HepG2 (cell line): ENCODE data around the gene PDK2. TPM values are rescaled to one million over a fixed set of nuclear protein-coding genes. Genes with fewer than 3 reads are reported as not detected.

Source experiments
- HNF4A ChIP-seq: sonication (generic); formaldehyde crosslinking; IDR thresholded peaks from 2 replicates; pipeline ENCODE4 v1.4.0; 2020; ENCODE audit warnings: missing genetic modification reagents
- HNRNPK ChIP-seq: fragments of 200-400 bp; formaldehyde crosslinking; IDR thresholded peaks from 2 replicates; pipeline ENCODE4 v1.6.1; 2018; ENCODE audit warnings: low read length, low read depth, moderate library complexity, mild to moderate bottlenecking; ENCODE audit not compliant: poor library complexity, severe bottlenecking
- MEIS1 ChIP-seq: sonication (generic); formaldehyde crosslinking; IDR thresholded peaks from 2 replicates; pipeline ENCODE4 v1.9.0; 2021; ENCODE audit warnings: mild to moderate bottlenecking, missing genetic modification reagents, moderate library complexity, borderline replicate concordance
- MIER3 ChIP-seq: IDR thresholded peaks from 2 replicates; pipeline ENCODE4 v1.6.1; 2016; ENCODE audit warnings: missing compliant biosample characterization, borderline replicate concordance
- MXD4 ChIP-seq: IDR thresholded peaks from 2 replicates; pipeline ENCODE4 v1.6.1; 2016; ENCODE audit warnings: mild to moderate bottlenecking, missing biosample characterization, missing genetic modification reagents
- NR1H2 ChIP-seq: sonication (generic); formaldehyde crosslinking; IDR thresholded peaks from 2 replicates; pipeline ENCODE4 v1.8.1; 2022; ENCODE audit warnings: low read depth, missing genetic modification reagents, borderline replicate concordance
- PCBP1 ChIP-seq: fragments of 200-400 bp; formaldehyde crosslinking; IDR thresholded peaks from 2 replicates; pipeline ENCODE4 v1.6.1; 2017; ENCODE audit warnings: mild to moderate bottlenecking, low read depth, low read length, borderline replicate concordance
- RARA ChIP-seq: IDR thresholded peaks from 2 replicates; pipeline ENCODE4 v1.6.1; 2016; ENCODE audit warnings: missing genetic modification reagents, missing compliant biosample characterization
- SNAPC4 ChIP-seq: sonication (generic); formaldehyde crosslinking; IDR thresholded peaks from 2 replicates; pipeline ENCODE4 v1.4.0; 2020; ENCODE audit warnings: mild to moderate bottlenecking, missing genetic modification reagents
- TEAD3 ChIP-seq: optimal IDR thresholded peaks from 2 replicates; pipeline ENCODE3; 2016; ENCODE audit warnings: borderline replicate concordance
- TMF1 ChIP-seq: sonication (generic); formaldehyde crosslinking; IDR thresholded peaks from 2 replicates; pipeline ENCODE4 v1.8.1; 2022; ENCODE audit warnings: low read depth, missing genetic modification reagents
- ZNF574 ChIP-seq: sonication (generic); formaldehyde crosslinking; IDR thresholded peaks from 2 replicates; pipeline ENCODE4 v1.4.0; 2020; ENCODE audit warnings: missing genetic modification reagents
- ZNF773 ChIP-seq: sonication (generic); formaldehyde crosslinking; IDR thresholded peaks from 2 replicates; pipeline ENCODE4 v1.4.0; 2020; ENCODE audit warnings: missing genetic modification reagents, borderline replicate concordance
- polyA plus RNA-seq, 8 experiments: library from polyadenylated mRNA; depleted of rRNA in 3 of 8; stranded (reverse) in 7 of 8; unstranded in 1 of 8; fragments of >200 nt; fragmentation: Illumina TruSeq in 4 of 8; extraction: Trizol in 4 of 8; gene quantifications; 2 replicates each; pipeline versions ENCODE4 v1.2.1 to v1.2.3, GENCODE V29; 2011 to 2016; ENCODE audit warnings: low read depth in 4 of 8, missing spikeins in 1 of 8, mixed read lengths in 1 of 8; ENCODE audit not compliant: insufficient read depth in 1 of 8
- total RNA-seq, 5 experiments: library from RNA; depleted of rRNA; stranded (reverse); fragments of >200 nt; fragmentation: Illumina TruSeq; extraction: Trizol; gene quantifications; 2 replicates each; pipeline ENCODE4 v1.2.3, GENCODE V29; 2016; ENCODE audit warnings: low read depth in 1 of 5
- TF ChIP-seq, protein P1 (sequence below): sonication (generic); formaldehyde crosslinking; IDR thresholded peaks from 2 replicates; pipeline ENCODE4 v1.5.1; 2020; ENCODE audit warnings: mild to moderate bottlenecking, missing genetic modification reagents, moderate library complexity

Gene PDK2
- total and polyA plus RNA-seq, 2 of the 13 experiments (the other 11 are each of a cell fraction or from before 2014, with no cell fraction given) = 18.5 to 59.7 TPM

GRCh38 chr17:50101346-50102163 is 6.4 kb downstream of the PDK2 start (continued):
- TF ChIP-seq SNAPC4 (CRISPR knock-in tag) (0 out of 2 replicates have a peak, but pooled peaks have one; percentile 37), RARA (CRISPR knock-in tag) (0 out of 2 replicates have a peak, but pooled peaks have one; percentile 19), ZNF773 (CRISPR knock-in tag) (0 out of 2 replicates have a peak, but pooled peaks have one; percentile 41), ZNF574 (CRISPR knock-in tag) (peak; percentile 26; the same call in 1 of the 2 replicates), NR1H2 (CRISPR knock-in tag) (no peak), TEAD3 (CRISPR knock-in tag) (peak; percentile 7), PCBP1 (0 out of 2 replicates have a peak, but pooled peaks have one; percentile 35), MEIS1 (CRISPR knock-in tag) (no peak), HNRNPK (no peak), HNF4A (CRISPR knock-in tag) (peak; percentile 56), MIER3 (0 out of 2 replicates have a peak, but pooled peaks have one; percentile 41), TMF1 (CRISPR knock-in tag) (peak; percentile 31; the same call in 1 of the 2 replicates), MXD4 (CRISPR knock-in tag) (0 out of 2 replicates have a peak, but pooled peaks have one; percentile 3)
- TF ChIP-seq, protein P1, sequence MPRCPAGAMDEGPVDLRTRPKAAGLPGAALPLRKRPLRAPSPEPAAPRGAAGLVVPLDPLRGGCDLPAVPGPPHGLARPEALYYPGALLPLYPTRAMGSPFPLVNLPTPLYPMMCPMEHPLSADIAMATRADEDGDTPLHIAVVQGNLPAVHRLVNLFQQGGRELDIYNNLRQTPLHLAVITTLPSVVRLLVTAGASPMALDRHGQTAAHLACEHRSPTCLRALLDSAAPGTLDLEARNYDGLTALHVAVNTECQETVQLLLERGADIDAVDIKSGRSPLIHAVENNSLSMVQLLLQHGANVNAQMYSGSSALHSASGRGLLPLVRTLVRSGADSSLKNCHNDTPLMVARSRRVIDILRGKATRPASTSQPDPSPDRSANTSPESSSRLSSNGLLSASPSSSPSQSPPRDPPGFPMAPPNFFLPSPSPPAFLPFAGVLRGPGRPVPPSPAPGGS (CRISPR knock-in tag) = 0 out of 2 replicates have a peak, but pooled peaks have one; percentile 11
